GM18870 (cell line): ENCODE data around the gene PALLD.
A peak's percentile ranks its signal among the peaks of the same experiment; 100 is the strongest.
"Not testable (repeated sequence)": the region's sequence is repeated elsewhere in the genome, so short reads cannot be mapped to it uniquely, and the experiment has no call there.

ENCODE experiments used
- ATAC-seq: cut with Tn5 transposase; IDR thresholded peaks from one replicate; pipeline ENCODE4 v1.9.1; 2021; ENCODE audit warnings: moderate library complexity; ENCODE audit not compliant: unreplicated experiment

The PALLD gene

GRCh38 chr4:168696280-168696679, 199.4 kb downstream of the PALLD start:
- no peak for ATAC-seq

DNA sequence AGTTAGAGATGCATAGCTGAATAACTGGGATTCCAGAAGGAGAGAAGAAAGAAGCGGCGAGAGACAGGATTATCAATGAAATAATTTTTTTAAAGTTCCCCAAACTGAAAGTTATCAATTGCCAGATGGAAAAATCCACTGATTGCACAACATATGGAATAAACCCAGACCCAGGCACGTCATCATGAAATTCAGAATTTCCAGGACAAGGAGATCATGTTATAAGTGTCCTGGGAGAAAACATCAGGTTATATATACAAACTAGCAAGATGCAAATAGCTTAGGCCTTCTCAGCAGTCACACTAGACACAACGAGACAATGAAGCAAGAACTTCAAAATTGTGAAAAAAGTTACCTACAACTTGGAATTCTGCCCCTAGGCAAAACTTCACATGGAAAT, 200.0 kb downstream of the PALLD start:
- ATAC-seq: no peak

- ATAC-seq: no peak
These were observed 202.5 kb downstream of the PALLD start for GRCh38 chr4:168699224-168699878.

GRCh38 chr4:168701061-168701460, 204.2 kb downstream of the PALLD start:
- ATAC-seq: no peak

DNA sequence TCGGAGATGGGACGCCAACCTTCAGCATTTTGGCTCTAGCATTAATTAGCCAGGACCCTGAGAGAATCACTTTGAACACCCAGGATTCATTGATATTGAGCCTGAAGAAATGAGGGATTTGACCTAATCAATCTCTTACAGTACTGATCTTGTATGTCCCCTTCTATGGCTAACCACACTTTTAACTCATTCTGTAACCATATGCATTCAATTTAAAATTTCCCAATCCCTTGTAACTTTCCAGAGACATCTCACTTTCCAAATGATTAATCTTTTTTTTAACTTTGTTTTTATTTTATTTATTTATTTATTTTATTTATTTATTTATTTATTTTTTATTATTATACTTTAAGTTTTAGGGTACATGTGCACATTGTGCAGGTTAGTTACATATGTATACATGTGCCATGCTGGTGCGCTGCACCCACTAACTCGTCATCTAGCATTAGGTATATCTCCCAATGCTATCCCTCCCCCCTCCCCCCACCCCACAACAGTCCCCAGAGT, 205.8 kb downstream of the PALLD start:
- ATAC-seq: not testable (repeated sequence)

GRCh38 chr4:168705121-168705520, 208.3 kb downstream of the PALLD start:
- no peak for ATAC-seq

DNA sequence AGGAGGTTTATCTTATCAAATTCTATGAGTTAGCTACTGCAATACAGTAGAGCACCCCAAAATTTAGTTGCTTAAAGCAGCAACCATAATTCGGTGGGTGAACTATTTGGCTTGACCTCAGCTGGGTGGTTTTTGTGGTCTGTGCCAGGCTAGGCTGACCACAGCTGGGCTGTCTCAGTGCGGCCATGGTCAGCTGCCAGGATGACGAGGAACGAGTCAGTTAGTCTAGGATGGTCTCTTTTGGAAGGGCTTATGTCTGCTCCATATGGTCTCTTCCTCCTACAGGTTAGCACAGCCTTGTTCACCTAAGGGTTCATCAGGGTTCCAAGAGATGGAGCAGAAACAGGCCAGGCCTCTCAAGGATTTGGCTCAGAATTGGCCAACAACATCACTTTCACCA, 210.4 kb downstream of the PALLD start:
- no peak for ATAC-seq

GRCh38 chr4:168708108-168708507, 211.3 kb downstream of the PALLD start:
- no peak for ATAC-seq

- ATAC-seq: no peak
These were observed 213.6 kb downstream of the PALLD start for GRCh38 chr4:168710353-168710946.

DNA sequence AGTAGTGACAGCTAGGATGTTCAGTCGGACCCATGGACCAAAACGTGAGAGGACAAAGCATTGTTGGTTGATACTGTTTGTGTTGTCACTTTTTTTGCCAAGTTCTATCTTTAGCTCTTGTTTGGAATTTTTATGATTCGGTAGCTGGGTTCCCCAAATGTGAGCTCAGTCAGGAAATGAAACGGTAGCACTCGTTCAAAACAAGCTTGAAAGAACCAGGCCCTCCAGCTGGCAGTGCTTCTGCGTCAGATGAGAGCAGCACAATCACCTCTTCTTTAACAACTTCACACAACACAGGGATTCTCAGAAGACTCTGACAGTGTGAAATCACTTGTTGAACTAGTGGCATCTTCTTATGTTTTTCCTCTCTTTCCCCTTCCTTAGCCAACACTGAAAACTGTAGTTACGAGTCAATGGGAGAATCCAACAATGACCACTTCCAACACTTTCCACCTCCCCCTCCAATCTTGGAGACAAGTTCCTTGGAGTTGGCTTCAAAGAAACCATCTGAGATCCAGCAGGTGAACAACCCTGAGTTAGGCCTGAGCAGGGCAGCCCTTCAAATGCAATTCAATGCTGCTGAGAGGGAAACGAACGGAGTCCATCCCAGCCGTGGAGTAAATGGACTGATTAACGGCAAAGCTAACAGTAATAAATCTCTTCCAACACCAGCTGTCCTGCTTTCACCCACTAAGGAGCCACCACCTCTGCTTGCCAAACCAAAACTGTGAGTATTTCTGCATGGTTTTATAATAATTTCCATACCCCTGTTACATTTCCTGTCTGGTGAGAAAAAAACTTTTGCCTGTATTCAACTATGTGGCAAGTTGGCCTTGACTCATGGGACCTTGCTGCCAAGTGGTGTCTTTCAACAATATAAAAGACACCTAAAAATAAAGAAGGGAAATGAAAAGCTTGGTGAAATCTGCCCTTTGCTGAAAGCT, 214.6 kb downstream of the PALLD start:
- ATAC-seq: no peak

DNA sequence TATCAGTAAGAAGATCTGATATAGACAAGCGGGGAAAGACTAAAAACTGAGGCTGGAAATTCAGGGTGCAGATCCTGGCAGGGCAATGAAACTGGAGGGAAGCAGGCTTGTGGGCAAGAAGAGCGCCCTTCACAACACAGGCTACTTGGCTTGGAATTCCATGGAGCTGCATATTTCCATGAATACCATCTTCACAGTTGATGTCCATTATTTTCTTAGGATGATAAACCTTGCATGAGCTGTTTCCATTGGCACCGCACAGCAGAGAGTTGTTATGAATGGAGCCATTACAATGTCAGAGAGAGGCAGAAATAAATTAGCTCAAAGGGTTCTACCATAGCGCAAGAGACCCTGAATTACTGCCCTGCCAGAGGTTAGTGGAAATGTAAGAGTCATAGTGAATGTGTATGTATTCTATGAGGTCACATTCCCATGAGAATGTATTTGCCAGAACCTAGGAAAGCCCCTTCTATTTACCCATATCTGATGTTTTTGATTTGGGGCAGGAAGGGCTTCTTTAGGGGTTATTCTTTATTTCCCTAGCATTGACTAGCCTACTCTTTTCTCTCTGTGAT, 215.6 kb downstream of the PALLD start:
- no peak for ATAC-seq

- no peak for ATAC-seq
These were observed 216.4 kb downstream of the PALLD start for GRCh38 chr4:168713253-168713652.

DNA sequence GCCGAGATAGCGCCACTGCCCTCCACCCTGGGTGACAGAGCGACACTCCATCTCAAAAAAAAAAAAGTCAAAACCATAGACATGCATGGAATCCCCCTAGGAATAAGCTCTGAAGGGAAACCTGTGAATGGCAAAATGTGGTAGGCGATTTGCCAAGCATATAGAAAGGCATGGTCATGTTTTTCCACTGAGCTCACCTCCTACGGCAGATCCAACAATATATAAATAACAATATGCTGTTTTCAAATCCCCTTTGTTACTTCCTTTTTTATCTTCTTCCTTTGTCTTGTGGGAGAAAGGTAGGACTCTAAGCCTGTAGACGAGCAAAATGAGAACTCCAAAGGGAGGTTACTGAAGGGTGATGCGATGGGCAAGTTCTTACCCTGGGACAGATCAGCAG, 219.0 kb downstream of the PALLD start:
- no peak for ATAC-seq

DNA sequence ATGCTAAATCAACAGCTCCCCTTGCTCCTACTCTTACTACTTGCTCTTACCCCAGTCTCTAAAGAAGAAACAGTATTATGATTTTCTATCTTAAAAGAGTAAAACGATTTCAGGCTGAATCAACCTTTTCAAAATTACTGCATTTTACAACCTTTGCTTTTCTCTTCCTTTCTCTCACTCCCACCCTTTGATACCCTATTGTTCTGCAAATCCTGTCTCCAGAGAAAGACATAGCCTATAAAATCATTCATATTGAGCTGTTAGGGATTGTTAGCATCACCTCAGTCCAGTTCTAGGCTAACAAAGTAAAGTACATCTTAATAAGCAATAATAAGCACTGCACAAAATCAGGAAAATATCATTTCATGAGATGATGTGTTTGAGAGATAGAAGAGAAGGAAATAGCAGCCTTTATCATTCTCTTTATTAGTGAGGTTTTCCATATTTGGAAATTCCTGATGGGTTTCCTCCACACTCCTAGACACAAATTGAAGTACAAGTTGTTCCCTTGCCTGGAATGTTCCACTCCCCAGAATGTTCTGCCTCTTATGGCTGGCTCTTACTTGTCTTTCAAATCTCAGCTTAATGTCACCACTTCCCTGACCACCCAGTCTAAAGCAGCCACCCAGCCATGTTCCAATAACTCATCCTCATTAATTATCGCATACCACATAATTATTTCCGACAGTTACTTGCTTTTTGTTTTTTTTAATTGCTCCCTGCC, 219.7 kb downstream of the PALLD start:
- no peak for ATAC-seq

DNA sequence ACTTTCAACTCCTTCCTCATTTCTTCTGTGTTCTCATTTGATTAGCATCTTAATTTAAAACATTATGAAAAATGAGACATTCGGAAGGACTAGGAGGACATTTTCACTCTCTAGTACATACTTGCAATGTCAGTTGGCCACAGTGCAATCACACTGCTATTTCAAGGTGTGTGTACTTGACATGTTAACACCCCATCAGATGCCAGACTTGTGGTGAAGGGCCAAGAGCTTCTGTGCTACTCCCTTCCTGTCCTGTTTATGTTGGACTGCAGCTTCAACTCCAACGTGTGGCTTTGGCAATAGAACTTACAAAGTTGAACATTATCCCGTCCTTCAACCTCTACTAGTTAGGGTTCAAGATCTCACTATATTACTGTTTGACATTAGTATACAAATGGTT, 221.0 kb downstream of the PALLD start:
- ATAC-seq: no peak

- no peak for ATAC-seq
These were observed 222.9 kb downstream of the PALLD start for GRCh38 chr4:168719725-168720124.

DNA sequence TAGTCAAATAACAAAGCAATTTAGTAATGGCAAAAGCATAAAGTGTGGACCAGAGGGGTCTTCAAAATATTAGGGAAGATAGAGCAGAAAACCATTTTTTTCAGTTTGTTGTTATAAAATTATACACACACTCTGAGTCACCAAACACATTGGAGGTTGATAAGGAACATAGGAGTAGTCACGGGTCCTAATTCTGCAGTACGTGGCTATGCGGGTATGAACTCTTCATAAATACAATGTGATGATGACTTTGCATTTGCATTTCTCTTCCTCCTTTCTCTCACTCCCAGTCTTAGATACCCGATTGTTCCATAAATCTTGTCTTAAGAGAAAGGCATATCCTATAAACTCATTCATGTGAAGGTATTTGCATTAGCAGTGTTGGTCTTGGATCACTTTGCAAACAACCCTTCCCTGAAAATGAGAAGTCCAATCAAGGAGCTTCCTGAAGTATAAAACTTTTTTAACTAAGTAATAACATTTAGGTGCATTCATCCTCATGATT, 223.6 kb downstream of the PALLD start:
- ATAC-seq: no peak

GRCh38 chr4:168722391-168722790, 225.5 kb downstream of the PALLD start:
- ATAC-seq: no peak

- ATAC-seq: peak; percentile 49
These were observed 226.2 kb downstream of the PALLD start for GRCh38 chr4:168723020-168723419.

GRCh38 chr4:168723569-168723968, 226.7 kb downstream of the PALLD start:
- no peak for ATAC-seq
